HUES64 (cell line): ENCODE measurements around the gene KLRC1.
"Not testable (repeated sequence)": the region's sequence is repeated elsewhere in the genome, so short reads cannot be mapped to it uniquely, and the experiment has no call there.

ENCODE experiments used
- H3K27ac ChIP-seq: 2 replicates; pipeline ENCODE4 v1.7.0; 2013; ENCODE audit warnings: low read depth, low read length, inconsistent platforms
- H3K27me3 ChIP-seq: 2 replicates; pipeline ENCODE4 v1.6.1; 2013; ENCODE audit warnings: mild to moderate bottlenecking, low read length; ENCODE audit not compliant: insufficient read depth
- H3K36me3 ChIP-seq: 2 replicates; pipeline ENCODE4 v1.6.1; 2013; ENCODE audit warnings: mild to moderate bottlenecking, low read length; ENCODE audit not compliant: insufficient read depth
- H3K4me1 ChIP-seq: 2 replicates; pipeline ENCODE4 v1.6.1; 2013; ENCODE audit warnings: mild to moderate bottlenecking, low read length, moderate library complexity; ENCODE audit not compliant: insufficient read depth
- H3K4me3 ChIP-seq: 2 replicates; pipeline ENCODE4 v1.5.1; 2013; ENCODE audit warnings: mild to moderate bottlenecking, low read length, moderate library complexity
- H3K9ac ChIP-seq: 2 replicates; pipeline ENCODE4 v1.6.1; 2013; ENCODE audit warnings: mild to moderate bottlenecking, low read depth, low read length
- H3K9me3 ChIP-seq: 2 replicates; pipeline ENCODE4 v1.6.1; 2013; ENCODE audit warnings: low read depth, low read length; ENCODE audit not compliant: insufficient read depth
- WGBS: fragments of 150-250, 120-280 bp; methylation state at CpG from one replicate; pipeline ENCODE4 v1.1.7; 2013; ENCODE audit warnings: missing lambda C conversion rate; 5-methylcytosine and 5-hydroxymethylcytosine counted together

The KLRC1 gene

GRCh38 chr12:10455766-10456165 lies 2.6 kb upstream of the KLRC1 start:
- no peak overlapping the region for H3K9ac ChIP-seq
- H3K4me1 ChIP-seq, result peaks cover 7% of the 10 kb centered on the region; the same call in 1 of the 2 replicates
- no peak overlapping the region for H3K4me3 ChIP-seq
- 100% methylated on average over 1 of the region's 1 CpG for WGBS
- peaks cover 7% of the 10 kb centered on the region; the same call in 1 of the 2 replicates for H3K9me3 ChIP-seq
- no peaks in the 10 kb centered on the region for H3K36me3 ChIP-seq
- H3K27me3 ChIP-seq, result no peaks in the 10 kb centered on the region
- H3K27ac ChIP-seq, result no peak overlapping the region

DNA sequence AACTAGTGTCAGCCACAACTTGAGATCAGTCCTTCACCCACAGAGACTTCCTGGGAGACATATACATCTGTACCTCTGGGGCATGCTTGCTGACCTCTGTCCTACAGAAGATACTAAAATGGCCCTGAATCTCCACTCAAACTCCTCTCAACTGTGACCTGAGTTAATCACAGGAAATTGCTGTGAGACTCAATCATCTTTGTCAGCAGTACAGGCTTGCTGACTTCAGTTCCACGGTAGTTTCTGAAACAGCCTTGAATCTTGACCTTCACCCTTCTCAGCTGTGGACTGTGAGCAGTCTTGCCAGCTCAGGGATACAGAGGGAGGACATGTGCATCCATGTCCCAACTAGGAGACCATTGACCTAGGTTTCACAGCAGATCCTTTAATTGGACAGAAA lies 1.4 kb upstream of the KLRC1 start:
- H3K27ac ChIP-seq, result no peak overlapping the region
- H3K4me1 ChIP-seq, result peaks cover 7% of the 10 kb centered on the region; the same call in 1 of the 2 replicates
- H3K36me3 ChIP-seq, result no peaks in the 10 kb centered on the region
- H3K27me3 ChIP-seq, result no peaks in the 10 kb centered on the region
- H3K9me3 ChIP-seq, result peaks cover 7% of the 10 kb centered on the region; the same call in 1 of the 2 replicates
- 95% methylated on average over 1 of the region's 1 CpG for WGBS
- H3K9ac ChIP-seq, result no peak overlapping the region
- H3K4me3 ChIP-seq, result no peak overlapping the region

- Histone ChIP-seq H3K4me1 (no peaks in the 10 kb centered on the region), H3K36me3 (no peaks in the 10 kb centered on the region), H3K9me3 (no peaks in the 10 kb centered on the region), H3K4me3 (no peak overlapping the region), H3K27ac (no peak overlapping the region), H3K9ac (no peak overlapping the region), H3K27me3 (no peaks in the 10 kb centered on the region)
- 95% methylated on average over 4 of the region's 4 CpGs for WGBS
Measured at GRCh38 chr12:10448236-10448635, 4.9 kb downstream of the KLRC1 start.

DNA sequence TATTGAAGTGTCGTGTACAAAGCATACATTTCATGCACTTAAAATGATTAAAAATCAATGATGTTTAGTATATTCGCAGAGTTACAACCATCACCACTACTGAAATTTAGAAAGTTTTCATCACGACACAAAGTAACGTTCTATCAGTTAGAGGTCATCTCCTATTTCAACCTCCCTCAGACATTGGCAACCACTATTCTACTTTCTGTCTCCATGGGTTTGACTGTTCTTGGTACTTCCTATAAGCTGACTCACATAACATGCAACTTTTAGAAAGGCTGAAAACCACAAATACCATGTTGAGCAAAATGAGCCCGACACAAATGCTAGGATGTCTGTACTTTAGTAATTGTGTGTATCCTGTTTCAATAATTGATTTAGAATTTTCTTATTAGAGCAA lies 7.1 kb downstream of the KLRC1 start:
- not testable (repeated sequence) for H3K4me1 ChIP-seq, H3K9ac ChIP-seq, H3K4me3 ChIP-seq, H3K36me3 ChIP-seq, H3K9me3 ChIP-seq, H3K27me3 ChIP-seq, H3K27ac ChIP-seq
- 93% methylated on average over 3 of the region's 5 CpGs for WGBS

DNA sequence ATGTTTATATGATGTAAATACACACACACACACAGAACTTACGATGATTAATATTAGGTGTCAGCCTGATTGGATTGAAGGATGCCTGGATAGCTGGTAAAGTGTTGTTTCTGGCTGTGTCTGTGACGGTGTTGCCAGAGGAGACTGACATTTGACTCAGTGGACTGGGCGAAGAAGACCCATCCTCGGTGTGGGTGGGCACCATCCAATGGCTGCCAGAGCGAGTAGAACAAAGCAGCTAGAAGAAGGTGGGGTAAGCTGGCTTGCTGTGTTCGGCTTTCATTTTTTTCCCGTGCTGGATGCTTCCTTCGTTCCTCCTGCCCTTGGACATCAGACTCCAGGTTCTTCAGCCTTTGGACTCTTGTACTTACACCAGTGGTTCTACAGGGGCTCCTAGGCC lies 12.0 kb downstream of the KLRC1 start:
- not testable (repeated sequence) for H3K4me3 ChIP-seq, H3K27me3 ChIP-seq, H3K9ac ChIP-seq, H3K36me3 ChIP-seq, H3K4me1 ChIP-seq, H3K9me3 ChIP-seq, H3K27ac ChIP-seq
- 96% methylated on average over 7 of the region's 8 CpGs for WGBS

GRCh38 chr12:10439608-10440274 lies 13.4 kb downstream of the KLRC1 start:
- not testable (repeated sequence) for H3K27me3 ChIP-seq
- WGBS, result 100% methylated on average over 1 of the region's 2 CpGs

DNA sequence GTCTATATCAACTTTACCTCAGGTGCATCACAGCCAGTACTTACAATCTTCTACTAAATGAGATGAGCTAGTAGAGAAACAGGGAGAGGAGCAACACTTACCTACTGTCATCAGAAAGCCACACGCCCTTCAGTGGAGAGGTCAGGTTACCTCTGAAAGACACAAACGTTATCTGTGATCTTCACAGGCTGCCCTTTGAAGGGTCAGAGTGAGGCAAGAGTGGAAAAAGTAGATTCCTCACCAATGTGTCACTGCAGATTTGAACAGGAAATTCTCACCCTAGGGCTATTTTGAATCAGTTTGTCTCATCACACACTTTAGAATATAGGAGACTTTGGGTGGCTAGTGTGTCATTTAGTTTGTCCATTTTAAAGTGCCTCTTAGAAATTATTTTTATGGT lies 15.6 kb downstream of the KLRC1 start:
- not testable (repeated sequence) for H3K9ac ChIP-seq, H3K4me3 ChIP-seq, H3K9me3 ChIP-seq, H3K27me3 ChIP-seq, H3K27ac ChIP-seq, H3K36me3 ChIP-seq, H3K4me1 ChIP-seq
- WGBS, result 0% methylated on average over 1 of the region's 2 CpGs

More at GRCh38 chr12:10439608-10440274, 13.4 kb downstream of the KLRC1 start:
- not testable (repeated sequence) for H3K27ac ChIP-seq, H3K4me3 ChIP-seq, H3K36me3 ChIP-seq, H3K4me1 ChIP-seq, H3K9ac ChIP-seq, H3K9me3 ChIP-seq

DNA sequence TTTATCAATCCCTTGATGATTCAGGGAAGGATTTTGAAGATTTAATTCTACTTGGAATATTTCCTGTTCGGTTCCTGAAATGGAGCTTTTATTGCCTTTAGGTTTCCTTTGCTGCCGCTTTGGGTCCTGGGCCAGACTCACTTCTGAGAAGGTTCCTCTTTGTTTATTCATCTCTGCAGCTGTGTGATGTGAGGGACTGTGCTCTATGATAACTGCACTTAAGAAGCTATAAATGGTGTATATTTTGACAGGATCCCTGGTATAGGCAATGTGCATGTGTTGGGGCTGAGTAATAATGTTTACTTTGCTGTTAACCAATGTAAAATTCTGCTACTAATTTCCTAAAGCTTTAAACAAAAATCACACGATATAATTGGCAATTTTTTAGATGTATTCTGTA lies 17.4 kb downstream of the KLRC1 start, which contains the start of gene KLRC2:
Gene KLRC2 (minus strand): TSS at position 195 of the 400 bp plus-strand sequence. CDS start 24 bp downstream, at position 171.
- not testable (repeated sequence) for H3K4me1 ChIP-seq, H3K4me3 ChIP-seq, H3K27ac ChIP-seq, H3K36me3 ChIP-seq, H3K27me3 ChIP-seq, H3K9ac ChIP-seq, H3K9me3 ChIP-seq
- 83% methylated on average over 2 of the region's 3 CpGs for WGBS

GRCh38 chr12:10430623-10431022 lies 22.6 kb downstream of the KLRC1 start:
- H3K4me1 ChIP-seq, H3K4me3 ChIP-seq, H3K36me3 ChIP-seq, H3K27me3 ChIP-seq, H3K9ac ChIP-seq, H3K27ac ChIP-seq, H3K9me3 ChIP-seq: not testable (repeated sequence)
- 97% methylated on average over 3 of the region's 4 CpGs for WGBS

GRCh38 chr12:10425938-10426337 lies 27.2 kb downstream of the KLRC1 start:
- H3K27me3 ChIP-seq, H3K36me3 ChIP-seq, H3K9me3 ChIP-seq, H3K4me1 ChIP-seq, H3K27ac ChIP-seq, H3K4me3 ChIP-seq, H3K9ac ChIP-seq: not testable (repeated sequence)
- 93% methylated on average over 6 of the region's 8 CpGs for WGBS

DNA sequence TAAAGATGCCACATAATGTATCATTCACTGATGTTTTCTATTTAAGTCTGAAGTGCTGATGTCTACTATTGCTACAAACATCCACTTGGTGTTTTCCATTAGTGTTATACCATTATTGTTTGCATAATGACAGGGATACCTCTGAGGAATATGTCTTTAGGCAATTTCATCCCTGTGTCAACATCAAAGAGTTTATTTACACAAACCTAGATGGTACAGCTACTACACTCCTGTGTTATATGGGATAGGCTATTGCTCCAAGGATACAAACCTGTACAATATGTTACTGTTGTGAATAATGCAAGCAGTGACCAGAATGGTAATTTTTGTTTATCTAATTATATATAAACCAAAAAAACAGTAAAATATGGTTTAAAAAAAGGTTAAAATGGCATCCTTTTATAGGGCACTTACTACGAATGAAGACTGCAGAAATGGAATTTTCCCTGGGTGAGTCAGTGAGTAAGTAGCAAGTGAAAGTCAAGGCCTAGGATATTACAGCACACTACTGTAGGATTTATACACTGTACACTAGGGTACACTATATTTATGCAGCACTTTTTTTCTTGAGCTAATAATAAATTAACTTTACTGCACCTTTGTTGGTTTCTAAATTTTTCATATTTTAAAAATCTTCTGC lies 28.8 kb downstream of the KLRC1 start:
- WGBS, result no CpG with 5 or more reads among the region's 1 CpG
- not testable (repeated sequence) for H3K27me3 ChIP-seq, H3K4me1 ChIP-seq, H3K36me3 ChIP-seq, H3K4me3 ChIP-seq, H3K9me3 ChIP-seq, H3K9ac ChIP-seq, H3K27ac ChIP-seq

DNA sequence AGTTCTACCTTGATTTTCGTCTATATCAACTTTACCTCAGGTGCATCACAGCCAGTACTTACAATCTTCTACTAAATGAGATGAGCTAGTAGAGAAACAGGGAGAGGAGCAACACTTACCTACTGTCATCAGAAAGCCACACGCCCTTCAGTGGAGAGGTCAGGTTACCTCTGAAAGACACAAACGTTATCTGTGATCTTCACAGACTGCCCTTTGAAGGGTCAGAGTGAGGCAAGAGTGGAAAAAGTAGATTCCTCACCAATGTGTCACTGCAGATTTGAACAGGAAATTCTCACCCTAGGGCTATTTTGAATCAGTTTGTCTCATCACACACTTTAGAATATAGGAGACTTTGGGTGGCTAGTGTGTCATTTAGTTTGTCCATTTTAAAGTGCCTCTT lies 31.0 kb downstream of the KLRC1 start:
- H3K27me3 ChIP-seq, H3K27ac ChIP-seq, H3K9me3 ChIP-seq, H3K9ac ChIP-seq, H3K4me1 ChIP-seq, H3K4me3 ChIP-seq, H3K36me3 ChIP-seq: not testable (repeated sequence)
- 14% methylated on average over 1 of the region's 3 CpGs for WGBS
